Measurements from ENCODE around the gene SIGLEC10. TPM values are rescaled to one million over a fixed set of nuclear protein-coding genes. Genes with fewer than 3 reads are reported as not detected.

The SIGLEC10 gene
- total RNA-seq, 1 donor from 2014 or later, result not detected

DNA sequence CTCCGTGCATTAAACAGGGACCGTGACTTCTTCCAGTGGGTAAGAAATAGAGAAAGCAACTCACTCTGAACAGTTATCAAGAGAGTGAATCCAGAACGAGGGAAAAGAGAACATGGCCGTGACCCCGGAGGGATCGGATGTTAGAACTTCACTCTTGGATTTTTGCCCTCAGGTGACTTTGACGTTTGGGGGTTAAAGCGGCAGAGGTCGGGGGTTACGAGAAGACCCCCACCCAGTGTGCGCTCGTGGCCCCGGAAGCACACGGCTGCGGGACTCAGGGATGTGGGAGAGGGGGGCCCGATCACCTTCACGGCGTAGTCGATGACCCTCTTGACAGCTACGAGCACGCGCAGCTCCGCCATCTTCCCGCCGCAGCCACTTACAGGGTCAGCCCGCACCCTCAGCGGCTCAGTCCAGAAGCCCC is 51.5 kb downstream of the SIGLEC10 start, which contains the start of gene ETFB:
TSS of gene ETFB (minus strand) at position 424 of the 424 bp plus-strand sequence. CDS start at position 362, 62 bp downstream.
- TF ChIP-seq, protein P1, sequence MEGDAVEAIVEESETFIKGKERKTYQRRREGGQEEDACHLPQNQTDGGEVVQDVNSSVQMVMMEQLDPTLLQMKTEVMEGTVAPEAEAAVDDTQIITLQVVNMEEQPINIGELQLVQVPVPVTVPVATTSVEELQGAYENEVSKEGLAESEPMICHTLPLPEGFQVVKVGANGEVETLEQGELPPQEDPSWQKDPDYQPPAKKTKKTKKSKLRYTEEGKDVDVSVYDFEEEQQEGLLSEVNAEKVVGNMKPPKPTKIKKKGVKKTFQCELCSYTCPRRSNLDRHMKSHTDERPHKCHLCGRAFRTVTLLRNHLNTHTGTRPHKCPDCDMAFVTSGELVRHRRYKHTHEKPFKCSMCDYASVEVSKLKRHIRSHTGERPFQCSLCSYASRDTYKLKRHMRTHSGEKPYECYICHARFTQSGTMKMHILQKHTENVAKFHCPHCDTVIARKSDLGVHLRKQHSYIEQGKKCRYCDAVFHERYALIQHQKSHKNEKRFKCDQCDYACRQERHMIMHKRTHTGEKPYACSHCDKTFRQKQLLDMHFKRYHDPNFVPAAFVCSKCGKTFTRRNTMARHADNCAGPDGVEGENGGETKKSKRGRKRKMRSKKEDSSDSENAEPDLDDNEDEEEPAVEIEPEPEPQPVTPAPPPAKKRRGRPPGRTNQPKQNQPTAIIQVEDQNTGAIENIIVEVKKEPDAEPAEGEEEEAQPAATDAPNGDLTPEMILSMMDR (IDR thresholded peaks at IDR 0.05; ENCODE audit: partially characterized antibody, unreplicated experiment), result no peak
- H3K4me1 Mint-ChIP-seq (ENCODE audit: low read depth, unreplicated experiment), result peaks cover 5% of the 10 kb centered on the region
- no peaks in the 10 kb centered on the region for H3K36me3 Mint-ChIP-seq (ENCODE audit: unreplicated experiment)
- peaks cover 22% of the 10 kb centered on the region for H3K9me3 Mint-ChIP-seq (ENCODE audit: unreplicated experiment)
- H3K27me3 Mint-ChIP-seq (ENCODE audit: unreplicated experiment), result peaks cover 12% of the 10 kb centered on the region
- peak within 1 kb of the TSS; percentile 97 for H3K4me3 Mint-ChIP-seq (ENCODE audit: unreplicated experiment)
- H3K27ac Mint-ChIP-seq (ENCODE audit: unreplicated experiment), result peak within 1 kb of the TSS; percentile 96
- DNase-seq, result no peak

DNA sequence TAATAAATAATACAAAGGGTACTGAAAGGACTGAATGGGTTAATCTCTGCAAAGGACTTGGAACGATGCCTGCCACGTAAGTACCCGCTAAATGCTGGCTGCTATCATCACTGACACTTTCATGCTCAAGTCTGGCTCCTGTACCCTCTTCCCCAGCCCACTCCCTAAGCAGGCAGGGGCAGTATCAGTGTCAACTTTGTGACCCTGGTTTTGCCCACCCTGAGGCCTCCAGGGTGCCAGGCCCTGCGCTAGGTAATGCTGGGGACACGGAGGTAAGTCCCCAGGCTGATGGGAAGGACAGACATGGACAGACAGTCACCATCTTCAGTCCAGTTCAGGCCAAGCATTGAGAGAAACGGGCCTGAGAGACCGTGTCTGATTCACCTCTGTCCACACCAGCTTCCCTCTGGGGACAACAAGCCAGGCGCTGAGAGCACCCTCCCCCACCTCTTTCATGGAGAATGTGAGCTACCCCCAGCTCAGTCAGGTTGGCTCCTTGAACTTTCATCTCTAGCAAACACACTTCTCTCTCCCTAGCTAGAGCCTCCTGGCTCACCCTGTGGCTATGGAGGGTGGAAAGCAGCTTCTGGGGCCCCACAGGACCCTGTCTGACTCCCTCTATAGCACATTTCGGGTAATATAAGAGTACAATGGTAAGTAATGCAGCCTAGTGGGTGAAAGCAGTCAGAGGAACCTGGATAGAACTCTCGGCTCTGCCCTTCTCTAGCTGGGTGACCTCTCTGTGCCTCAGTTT is 52.1 kb downstream of the SIGLEC10 start:
- Mint-ChIP-seq H3K4me3 (ENCODE audit: unreplicated experiment) (peak overlapping the region; percentile 97), H3K27me3 (ENCODE audit: unreplicated experiment) (peaks cover 9% of the 10 kb centered on the region), H3K27ac (ENCODE audit: unreplicated experiment) (peak overlapping the region; percentile 96), H3K4me1 (ENCODE audit: low read depth, unreplicated experiment) (peaks cover 5% of the 10 kb centered on the region), H3K36me3 (ENCODE audit: unreplicated experiment) (no peaks in the 10 kb centered on the region), H3K9me3 (ENCODE audit: unreplicated experiment) (peaks cover 19% of the 10 kb centered on the region)
- no peak for DNase-seq
- TF ChIP-seq, protein P1 (IDR thresholded peaks at IDR 0.05; ENCODE audit: partially characterized antibody, unreplicated experiment), result no peak

DNA sequence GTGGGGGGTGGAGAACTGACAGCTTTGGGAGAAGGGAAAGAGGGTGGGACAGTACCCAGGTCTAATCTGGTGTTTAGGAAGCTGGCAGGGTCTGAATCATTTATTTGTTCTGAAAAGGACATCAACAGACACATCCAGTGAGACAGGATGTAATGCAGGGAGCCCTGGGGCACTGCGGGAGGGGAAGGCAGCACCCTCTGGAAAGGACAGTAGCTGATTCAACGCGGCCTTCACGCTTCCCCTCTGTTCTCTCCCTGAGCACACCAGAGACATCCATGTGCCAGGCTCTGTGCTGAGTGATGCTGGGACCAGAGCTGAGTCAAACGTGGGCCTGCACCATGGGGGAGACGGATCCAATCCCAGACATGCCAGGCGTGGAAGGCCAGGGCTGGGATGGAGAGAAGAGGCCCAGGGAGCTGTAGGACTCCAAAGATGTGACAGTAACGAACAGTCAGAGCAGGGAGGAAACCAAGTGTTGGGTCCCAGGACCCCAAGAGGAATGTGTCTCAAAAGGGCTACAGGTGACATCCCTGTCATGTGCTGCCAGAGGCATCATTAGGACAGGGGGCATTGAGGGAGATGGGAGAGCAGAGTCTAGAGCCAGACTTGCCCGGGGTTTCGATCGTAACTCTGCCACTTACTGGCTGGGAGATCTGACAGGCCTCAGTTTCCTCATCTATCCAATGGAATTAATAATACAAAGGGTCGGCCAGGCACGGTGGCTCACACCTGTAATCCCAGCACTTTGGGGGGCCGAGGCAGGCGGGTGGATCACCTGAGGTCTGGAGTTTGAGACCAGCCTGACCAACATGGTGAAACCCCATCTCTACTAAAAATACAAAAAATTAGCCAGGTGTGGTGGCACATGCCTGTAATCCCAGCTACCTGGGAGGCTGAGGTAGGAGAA is 53.0 kb downstream of the SIGLEC10 start:
- TF ChIP-seq, protein P1 (IDR thresholded peaks at IDR 0.05; ENCODE audit: partially characterized antibody, unreplicated experiment), result no peak
- Mint-ChIP-seq H3K4me1 (ENCODE audit: low read depth, unreplicated experiment) (peaks cover 5% of the 10 kb centered on the region), H3K4me3 (ENCODE audit: unreplicated experiment) (peak overlapping the region; percentile 63), H3K9me3 (ENCODE audit: unreplicated experiment) (peaks cover 16% of the 10 kb centered on the region), H3K27ac (ENCODE audit: unreplicated experiment) (no peak overlapping the region), H3K36me3 (ENCODE audit: unreplicated experiment) (no peaks in the 10 kb centered on the region), H3K27me3 (ENCODE audit: unreplicated experiment) (peaks cover 6% of the 10 kb centered on the region)
- DNase-seq, result no peak

DNA sequence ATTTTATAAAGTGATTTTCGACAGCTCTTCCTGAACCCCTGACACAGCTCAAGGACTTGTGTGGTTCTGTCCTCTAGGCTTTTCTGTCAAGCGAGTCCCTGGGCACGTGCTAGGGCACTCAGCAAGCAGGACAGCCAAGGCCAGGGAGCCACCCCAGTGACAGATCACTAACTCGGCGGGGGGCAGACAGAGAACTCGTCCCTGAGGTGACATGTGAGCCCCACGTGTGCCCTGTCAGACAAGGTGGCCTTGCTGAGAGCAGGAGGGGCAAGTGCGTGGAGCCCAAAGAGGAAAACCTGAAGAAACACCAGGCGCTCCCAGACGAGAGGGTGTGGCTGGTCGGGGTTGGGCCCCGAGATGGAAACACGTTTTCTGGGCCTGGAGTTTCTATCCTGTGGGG is 56.2 kb downstream of the SIGLEC10 start:
- Mint-ChIP-seq H3K4me3 (ENCODE audit: unreplicated experiment) (no peak overlapping the region), H3K9me3 (ENCODE audit: unreplicated experiment) (peaks cover 9% of the 10 kb centered on the region), H3K27ac (ENCODE audit: unreplicated experiment) (no peak overlapping the region), H3K36me3 (ENCODE audit: unreplicated experiment) (no peaks in the 10 kb centered on the region), H3K4me1 (ENCODE audit: low read depth, unreplicated experiment) (peaks cover 2% of the 10 kb centered on the region), H3K27me3 (ENCODE audit: unreplicated experiment) (peaks cover 3% of the 10 kb centered on the region)
- DNase-seq, result no peak
- TF ChIP-seq, protein P1 (IDR thresholded peaks at IDR 0.05; ENCODE audit: partially characterized antibody, unreplicated experiment), result no peak

Other genes starting within 250 kb of the SIGLEC10 start
- gene CD33, start 192.6 kb downstream of the SIGLEC10 start, total RNA-seq (ENCODE audit: unreplicated experiment), result not detected
- not detected for gene SIGLECL1, start 166.6 kb downstream of the SIGLEC10 start, total RNA-seq (ENCODE audit: unreplicated experiment)
- gene IGLON5, start 106.0 kb downstream of the SIGLEC10 start, total RNA-seq (ENCODE audit: unreplicated experiment), result 59.9 TPM
- gene VSIG10L, start 75.5 kb downstream of the SIGLEC10 start, total RNA-seq (ENCODE audit: unreplicated experiment), result 3.5 TPM
- gene ETFB, start 51.3 kb downstream of the SIGLEC10 start, total RNA-seq (ENCODE audit: unreplicated experiment), result 77.7 TPM
- gene CLDND2, start 48.6 kb downstream of the SIGLEC10 start, total RNA-seq (ENCODE audit: unreplicated experiment), result not detected
- gene NKG7, start 45.0 kb downstream of the SIGLEC10 start, total RNA-seq (ENCODE audit: unreplicated experiment), result not detected
- gene LIM2, start 29.7 kb downstream of the SIGLEC10 start, total RNA-seq (ENCODE audit: unreplicated experiment), result not detected
- not detected for gene C19orf84, start 27.1 kb downstream of the SIGLEC10 start, total RNA-seq (ENCODE audit: unreplicated experiment)
- not detected for gene SIGLEC8, start 40.8 kb upstream of the SIGLEC10 start, total RNA-seq (ENCODE audit: unreplicated experiment)
- gene CEACAM18, start 60.9 kb upstream of the SIGLEC10 start, total RNA-seq (ENCODE audit: unreplicated experiment), result not detected
- not detected for gene SIGLEC12, start 84.2 kb upstream of the SIGLEC10 start, total RNA-seq (ENCODE audit: unreplicated experiment)
- gene SIGLEC6, start 114.0 kb upstream of the SIGLEC10 start, total RNA-seq (ENCODE audit: unreplicated experiment), result not detected
- 12.4 TPM for gene ZNF175, start 153.6 kb upstream of the SIGLEC10 start, total RNA-seq (ENCODE audit: unreplicated experiment)
- not detected for gene SIGLEC5, start 212.8 kb upstream of the SIGLEC10 start, total RNA-seq (ENCODE audit: unreplicated experiment)
- gene SIGLEC14, start 229.2 kb upstream of the SIGLEC10 start, total RNA-seq (ENCODE audit: unreplicated experiment), result not detected